ENCODE measurements around the gene OR52D1. TPM values are rescaled to one million over a fixed set of nuclear protein-coding genes. Genes with fewer than 3 reads are reported as not detected.

The OR52D1 gene
- total and polyA plus RNA-seq, 4 donors = not detected

- Histone ChIP-seq H3K27me3 (ENCODE audit: control insufficient read depth in 4 of 4, insufficient read depth in 4 of 4, low read length in 3 of 4) (no peaks in the 10 kb centered on the region), H3K4me1 (ENCODE audit: control insufficient read depth in 4 of 4, insufficient read depth in 4 of 4, low read length in 3 of 4) (no peaks in the 10 kb centered on the region), H3K9me3 (ENCODE audit: control insufficient read depth in 4 of 4, low read length in 3 of 4) (no peaks in the 10 kb centered on the region), H3K27ac (ENCODE audit: low read depth in 1 of 2, low read length in 2 of 2) (no peak within 1 kb of the TSS), H3K9ac (ENCODE audit: low read depth in 1 of 2, low read length in 2 of 2) (no peak within 1 kb of the TSS), H3K4me3 (ENCODE audit: low read depth in 1 of 3, low read length in 3 of 3) (no peak within 1 kb of the TSS), H3K36me3 (ENCODE audit: control insufficient read depth in 4 of 4, insufficient read depth in 3 of 4, low read depth in 1 of 4, low read length in 3 of 4) (no peaks in the 10 kb centered on the region)
- 89% methylated on average over 4 of the region's 4 CpGs for WGBS
- DNase-seq (ENCODE audit: low spot score) = no peak
- no peak for TF ChIP-seq RXRA (IDR thresholded peaks at IDR 0.05)
- TF ChIP-seq HNF4A (conservative IDR thresholded peaks at IDR 0.05) = no peak
- TF ChIP-seq REST (IDR thresholded peaks at IDR 0.05) = no peak
- no peak for TF ChIP-seq EGR1 (IDR thresholded peaks at IDR 0.05; ENCODE audit: low read depth in 2 of 2)
- TF ChIP-seq ATF3 (IDR thresholded peaks at IDR 0.05) = no peak
- TF ChIP-seq FOXA2 (IDR thresholded peaks at IDR 0.05) = no peak
- TF ChIP-seq JUND (IDR thresholded peaks at IDR 0.05) = no peak
- no peak for TF ChIP-seq RAD21 (IDR thresholded peaks at IDR 0.05)
- TF ChIP-seq FOXA1 (IDR thresholded peaks at IDR 0.05) = no peak
- no peak for TF ChIP-seq SP1 (IDR thresholded peaks at IDR 0.05)
- TF ChIP-seq GABPA (IDR thresholded peaks at IDR 0.05 in 1 of 2, conservative IDR thresholded peaks at IDR 0.05 in 1 of 2) = no peak
- TF ChIP-seq YY1 (IDR thresholded peaks at IDR 0.05) = no peak
- TF ChIP-seq TAF1 (conservative IDR thresholded peaks at IDR 0.05) = no peak
- TF ChIP-seq NR2F2 (IDR thresholded peaks at IDR 0.05) = no peak
- no peak for TF ChIP-seq ZBTB33 (IDR thresholded peaks at IDR 0.05)
- TF ChIP-seq CTCF (IDR thresholded peaks at IDR 0.05; ENCODE audit: low read depth, low read length, missing input control) = no peak
- TF ChIP-seq MAX (IDR thresholded peaks at IDR 0.05) = no peak
Measured at GRCh38 chr11:5509803-5510202, 21.3 kb downstream of the OR52D1 start, which contains the start of gene UBQLN3. TSS of gene UBQLN3 (minus strand) at chr11:5509957. CDS start at chr11:5509558, 399 bp downstream.

GRCh38 chr11:5514841-5515240 lies 26.4 kb downstream of the OR52D1 start:
- Histone ChIP-seq H3K4me3 (ENCODE audit: low read depth in 1 of 3, low read length in 3 of 3) (no peak overlapping the region), H3K9ac (ENCODE audit: low read depth in 1 of 2, low read length in 2 of 2) (no peak overlapping the region), H3K27ac (ENCODE audit: low read depth in 1 of 2, low read length in 2 of 2) (no peak overlapping the region), H3K4me1 (ENCODE audit: control insufficient read depth in 4 of 4, insufficient read depth in 4 of 4, low read length in 3 of 4) (no peaks in the 10 kb centered on the region), H3K27me3 (ENCODE audit: control insufficient read depth in 4 of 4, insufficient read depth in 4 of 4, low read length in 3 of 4) (no peaks in the 10 kb centered on the region), H3K9me3 (ENCODE audit: control insufficient read depth in 4 of 4, low read length in 3 of 4) (no peaks in the 10 kb centered on the region), H3K36me3 (ENCODE audit: control insufficient read depth in 4 of 4, insufficient read depth in 3 of 4, low read depth in 1 of 4, low read length in 3 of 4) (no peaks in the 10 kb centered on the region)
- TF ChIP-seq JUND (IDR thresholded peaks at IDR 0.05) = no peak
- no peak for DNase-seq (ENCODE audit: low spot score)

Data from liver (tissue), 9 donors.